ENCODE measurements around the gene TTC21A.

Gene TTC21A

GRCh38 chr3:39187372-39188155, 80.1 kb downstream of the TTC21A start:
- H3K9ac ChIP-seq (ENCODE audit: low read length): no peak overlapping the region
- H3K4me3 ChIP-seq (ENCODE audit: low read length): no peak overlapping the region
- H3K4me1 ChIP-seq (ENCODE audit: control insufficient read depth, low read depth, low read length): no peaks in the 10 kb centered on the region
- H3K27me3 ChIP-seq (ENCODE audit: control insufficient read depth, insufficient read depth, low read length): no peaks in the 10 kb centered on the region
- no peak overlapping the region for H3K27ac ChIP-seq (ENCODE audit: low read length)
- no peaks in the 10 kb centered on the region for H3K36me3 ChIP-seq (ENCODE audit: control insufficient read depth, low read depth, low read length)
- no peaks in the 10 kb centered on the region for H3K9me3 ChIP-seq (ENCODE audit: control insufficient read depth, low read depth, low read length)
